ENCODE measurements around the gene KCNK6. TPM values are rescaled to one million over a fixed set of nuclear protein-coding genes. Genes with fewer than 3 reads are reported as not detected.
A peak's percentile ranks its signal among the peaks of the same experiment; 100 is the strongest.

The KCNK6 gene
- total RNA-seq, 1 experiment from 2014 or later: 6.5 TPM

DNA sequence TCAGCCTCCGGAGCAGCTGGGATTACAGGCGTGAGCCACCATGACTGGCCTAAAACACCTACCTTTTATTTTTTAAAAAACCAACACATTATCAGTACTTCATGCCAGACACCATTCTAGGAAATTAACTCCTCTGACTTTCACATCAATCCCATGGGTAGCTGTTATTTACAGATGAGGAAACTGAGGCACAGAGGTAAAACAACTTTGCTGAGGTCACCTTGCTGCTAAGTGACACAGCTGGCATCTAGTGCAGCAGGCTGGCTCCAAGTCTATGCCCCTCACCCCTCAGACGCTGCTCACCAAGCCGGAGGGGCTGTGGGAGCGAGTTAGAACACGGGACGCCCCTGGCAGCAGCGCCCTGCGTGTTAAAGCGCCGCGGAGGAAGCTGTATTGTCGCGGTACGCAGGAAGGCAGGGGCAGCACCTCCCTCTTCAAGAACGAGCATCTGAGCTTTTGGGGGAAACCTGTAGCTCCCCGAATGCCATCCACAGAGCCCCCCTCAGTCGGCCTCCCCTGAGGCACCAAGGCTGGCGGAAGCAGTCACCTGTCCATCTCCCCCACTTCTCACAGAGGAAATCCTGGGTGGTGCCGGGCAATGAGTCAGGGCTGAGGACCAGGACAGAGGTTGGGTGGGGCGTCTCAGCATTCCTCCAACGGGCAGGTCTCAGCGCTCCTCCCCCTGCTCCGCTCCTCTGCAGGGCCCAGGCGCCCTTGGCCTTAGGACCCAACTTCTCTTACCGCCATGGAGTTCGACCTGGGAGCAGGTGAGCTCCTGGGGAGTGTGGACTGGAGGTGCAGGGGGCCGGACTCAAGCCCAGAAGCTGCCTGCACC lies 15.9 kb upstream of the KCNK6 start, which contains the start of gene C19orf33:
Gene C19orf33, plus strand, starts transcription at position 735 of the 835 bp plus-strand sequence. Its CDS starts 11 bp downstream, at position 746.
- DNase-seq: peak; percentile 85
- Histone ChIP-seq H3K56ac (ENCODE audit: insufficient read length, low read depth, low read length) (no peak within 1 kb of the TSS), H3K4me2 (ENCODE audit: insufficient read depth, insufficient read length, low read length) (peak within 1 kb of the TSS; percentile 23), H2BK20ac (ENCODE audit: low read depth, low read length, poor library complexity, severe bottlenecking) (no peak within 1 kb of the TSS), H3T11ph (ENCODE audit: low read length) (no peak within 1 kb of the TSS), H2BK120ac (ENCODE audit: low read depth, low read length, poor library complexity, severe bottlenecking) (no peak within 1 kb of the TSS), H2BK5ac (ENCODE audit: insufficient read length, low read length) (no peak within 1 kb of the TSS), H3K14ac (ENCODE audit: insufficient read depth, low read length) (peak within 1 kb of the TSS; percentile 1; the same call in 1 of the 2 replicates), H4K8ac (replicated peaks; ENCODE audit: insufficient read length, low read depth, low read length) (no peak within 1 kb of the TSS), H3K9ac (ENCODE audit: extremely low read depth, insufficient read length, low read length) (no peak within 1 kb of the TSS), H2AK5ac (ENCODE audit: insufficient read length, low read length) (no peak within 1 kb of the TSS), H3K9me3 (ENCODE audit: control insufficient read depth, low read depth, low read length) (no peaks in the 10 kb centered on the region), H3K4me1 (ENCODE audit: insufficient read depth, low read length) (no peaks in the 10 kb centered on the region), H3K18ac (ENCODE audit: insufficient read length, low read depth, low read length) (no peak within 1 kb of the TSS), H2BK15ac (ENCODE audit: low read depth, low read length) (no peak within 1 kb of the TSS), H4K5ac (ENCODE audit: insufficient read length, low read depth, low read length) (no peak within 1 kb of the TSS), H3K23me2 (ENCODE audit: insufficient read length, low read depth, low read length, poor library complexity, severe bottlenecking) (no peaks in the 10 kb centered on the region), H3K79me1 (ENCODE audit: insufficient read depth, low read depth, low read length, poor library complexity, severe bottlenecking) (no peaks in the 10 kb centered on the region), H4K91ac (ENCODE audit: insufficient read length, low read depth, low read length) (no peak within 1 kb of the TSS), H3K23ac (ENCODE audit: insufficient read length, low read depth, low read length) (no peak within 1 kb of the TSS), H3K27ac (ENCODE audit: insufficient read length, low read depth, low read length) (no peak within 1 kb of the TSS), H3K4ac (ENCODE audit: low read depth, low read length) (no peak within 1 kb of the TSS), H2BK12ac (ENCODE audit: insufficient read length, low read depth, low read length) (no peak within 1 kb of the TSS), H3K79me2 (ENCODE audit: insufficient read depth, low read length) (no peaks in the 10 kb centered on the region), H3K27me3 (ENCODE audit: insufficient read depth, low read length) (no peaks in the 10 kb centered on the region), H2AFZ (ENCODE audit: low read length) (no peak within 1 kb of the TSS), H4K20me1 (ENCODE audit: control insufficient read depth, insufficient read depth, insufficient read length) (no peaks in the 10 kb centered on the region)
- no CpG with 5 or more reads among the region's 28 CpGs for WGBS (ENCODE audit: extremely low coverage, insufficient read length, low lambda C conversion rate)
- H3K36me3 Mint-ChIP-seq (ENCODE audit: insufficient read depth in 1 of 3, low read depth in 3 of 3): peaks cover 3 to 17% (median 8%) of the 10 kb centered on the region in 3 experiments; a peak in 6 of 7 replicates
- H3K9me3 Mint-ChIP-seq: no peaks in the 10 kb centered on the region
- peak within 1 kb of the TSS in 1 of 3 experiments; percentile 59; a peak in 4 of 7 replicates for H3K27ac Mint-ChIP-seq
- no peak for TF ChIP-seq CTCF (conservative IDR thresholded peaks at IDR 0.05)
- H3K27me3 Mint-ChIP-seq (ENCODE audit: low read depth): no peaks in the 10 kb centered on the region
- H3K4me3 Mint-ChIP-seq: peak within 1 kb of the TSS; percentile 36 to 64; a peak in 4 of 5 replicates
- peaks cover 14 to 16% of the 10 kb centered on the region in 2 experiments; a peak in 3 of 4 replicates for H3K4me1 Mint-ChIP-seq

All from H9 (cell line).